ENCODE measurements around the gene IRAK3.
"Not testable (repeated sequence)": the region's sequence is repeated elsewhere in the genome, so short reads cannot be mapped to it uniquely, and the experiment has no call there.

IRAK3 gene

DNA sequence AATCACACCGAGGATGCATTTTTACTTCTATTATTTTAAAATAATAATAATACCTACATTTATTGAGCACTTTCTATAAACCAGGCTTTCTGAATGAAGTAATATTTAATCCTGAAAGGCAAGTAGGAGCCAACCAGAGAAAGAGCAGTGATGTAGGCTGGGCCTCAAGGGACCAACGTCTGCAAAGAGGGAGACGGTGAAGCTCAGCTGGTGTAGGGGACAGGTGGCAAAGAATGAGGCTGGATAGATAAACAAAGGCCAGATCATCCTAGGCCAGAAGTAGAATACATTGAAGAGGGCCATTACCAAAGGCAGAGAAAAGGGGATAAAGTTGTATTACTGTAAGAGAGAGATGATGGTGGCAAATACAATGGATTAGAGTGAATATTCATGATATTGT lies 18.4 kb upstream of the IRAK3 start:
- H3K4me1 ChIP-seq (ENCODE audit: low read depth, poor library complexity, severe bottlenecking), result peaks cover 13% of the 10 kb centered on the region
- H3K9ac ChIP-seq, result peak overlapping the region; percentile 91; the same call in 1 of the 2 replicates
- H2AFZ ChIP-seq (ENCODE audit: low read depth), result peak overlapping the region; percentile 69
- TF ChIP-seq CTCF (conservative IDR thresholded peaks at IDR 0.05; ENCODE audit: low read depth, low read length), result no peak
- no peak overlapping the region for H3K4me3 ChIP-seq (IDR thresholded peaks at IDR 0.05; ENCODE audit: insufficient read depth, low read depth, low read length)
- H3K79me2 ChIP-seq (ENCODE audit: insufficient read depth, low read depth), result peaks cover 34% of the 10 kb centered on the region
- H4K20me1 ChIP-seq (ENCODE audit: insufficient read depth), result no peaks in the 10 kb centered on the region
- H3K27me3 ChIP-seq (ENCODE audit: insufficient read depth, low read depth), result no peaks in the 10 kb centered on the region
- peak overlapping the region; percentile 95 for H3K27ac ChIP-seq
- H3K4me2 ChIP-seq, result peak overlapping the region; percentile 52
- no peaks in the 10 kb centered on the region for H3K36me3 ChIP-seq (ENCODE audit: insufficient read depth)

DNA sequence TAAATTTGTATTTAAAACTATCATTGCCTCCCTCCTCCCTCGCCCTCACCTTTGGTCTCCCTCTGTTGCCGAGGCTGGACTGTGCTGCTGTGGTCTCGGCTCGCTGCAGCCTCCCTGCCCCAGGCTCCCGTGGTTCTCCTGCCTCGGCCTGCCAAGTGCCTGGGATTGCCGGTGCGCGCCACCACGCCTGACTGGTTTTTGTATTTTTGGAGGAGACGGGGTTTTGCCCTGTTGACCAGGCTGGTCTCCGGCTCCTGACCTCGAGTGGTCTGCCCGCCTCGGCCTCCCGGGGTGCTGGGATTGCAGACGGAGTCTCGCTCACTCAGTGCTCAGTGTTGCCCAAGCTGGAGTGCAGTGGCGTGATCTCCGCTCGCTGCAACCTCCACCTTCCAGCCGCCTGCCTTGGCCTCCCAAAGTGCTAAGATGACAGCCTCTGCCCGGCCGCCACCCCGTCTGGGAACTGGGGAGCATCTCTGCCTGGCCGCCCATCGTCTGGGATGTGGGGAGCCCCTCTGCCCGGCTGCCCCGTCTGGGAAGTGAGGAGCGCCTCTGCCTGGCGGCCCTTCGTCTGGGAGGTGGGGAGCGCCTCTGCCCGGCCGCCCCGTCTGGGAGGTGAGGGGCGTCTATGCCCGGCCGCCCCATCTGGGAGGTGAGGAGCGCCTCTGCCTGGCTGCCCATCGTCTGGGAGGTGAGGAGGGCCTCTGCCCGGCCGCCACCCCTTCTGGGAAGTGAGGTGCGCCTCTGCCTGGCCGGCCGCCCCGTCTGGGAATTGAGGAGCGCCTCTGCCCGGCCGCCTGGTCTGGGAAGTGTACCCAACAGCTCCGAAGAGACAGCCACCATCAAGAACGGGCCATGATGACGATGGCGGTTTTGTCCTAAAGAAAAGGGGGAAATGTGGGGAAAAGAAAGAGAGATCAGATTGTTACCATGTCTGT lies 14.4 kb upstream of the IRAK3 start:
- not testable (repeated sequence) for H3K36me3 ChIP-seq (ENCODE audit: insufficient read depth); H3K27me3 ChIP-seq (ENCODE audit: insufficient read depth, low read depth); H3K4me3 ChIP-seq (IDR thresholded peaks at IDR 0.05; ENCODE audit: insufficient read depth, low read depth, low read length); H3K79me2 ChIP-seq (ENCODE audit: insufficient read depth, low read depth); H4K20me1 ChIP-seq (ENCODE audit: insufficient read depth); H3K27ac ChIP-seq; H3K9ac ChIP-seq; H3K4me1 ChIP-seq (ENCODE audit: low read depth, poor library complexity, severe bottlenecking); H2AFZ ChIP-seq (ENCODE audit: low read depth); H3K4me2 ChIP-seq

DNA sequence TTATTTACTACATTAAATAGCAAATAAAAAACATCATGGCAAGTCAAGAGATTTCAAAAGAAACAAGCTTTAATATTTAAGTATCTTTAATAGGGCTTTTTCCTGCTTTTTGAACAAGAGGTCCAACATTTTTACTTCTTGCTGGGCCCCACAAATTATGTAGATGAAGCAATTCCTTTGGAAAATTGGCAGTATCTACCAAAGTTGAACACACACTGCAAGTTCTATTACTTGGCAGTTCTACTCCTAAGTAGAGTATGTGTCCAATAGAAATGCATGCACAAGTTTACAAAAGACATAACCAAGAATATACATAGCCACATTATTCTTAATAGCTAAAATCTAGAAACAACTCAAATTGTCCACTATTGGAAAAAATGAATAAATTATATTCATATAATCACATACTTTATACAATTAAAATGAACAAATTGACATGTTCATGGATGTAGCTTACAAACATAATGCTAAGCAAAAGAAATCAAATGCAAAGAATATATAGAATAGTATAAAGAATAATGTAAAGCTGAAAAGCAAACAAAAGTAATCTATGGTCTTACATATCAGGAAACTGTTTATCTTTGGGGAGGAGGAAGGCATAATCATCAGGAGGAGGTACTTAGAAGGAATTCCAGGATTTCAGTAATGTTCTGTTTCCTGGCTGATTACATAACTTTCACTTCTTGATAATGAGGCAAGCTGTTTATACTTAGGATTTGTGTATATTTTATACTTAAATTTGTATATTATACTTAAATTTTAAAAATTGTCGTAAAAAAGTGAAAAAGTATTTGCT lies 12.7 kb upstream of the IRAK3 start:
- Histone ChIP-seq H3K4me2 (no peak overlapping the region), H4K20me1 (ENCODE audit: insufficient read depth) (no peaks in the 10 kb centered on the region), H3K27me3 (ENCODE audit: insufficient read depth, low read depth) (no peaks in the 10 kb centered on the region), H3K36me3 (ENCODE audit: insufficient read depth) (no peaks in the 10 kb centered on the region), H3K4me1 (ENCODE audit: low read depth, poor library complexity, severe bottlenecking) (no peaks in the 10 kb centered on the region), H3K4me3 (IDR thresholded peaks at IDR 0.05; ENCODE audit: insufficient read depth, low read depth, low read length) (no peak overlapping the region), H3K9ac (no peak overlapping the region), H2AFZ (ENCODE audit: low read depth) (no peak overlapping the region), H3K27ac (no peak overlapping the region), H3K79me2 (ENCODE audit: insufficient read depth, low read depth) (no peaks in the 10 kb centered on the region)
- no peak for TF ChIP-seq CTCF (conservative IDR thresholded peaks at IDR 0.05; ENCODE audit: low read depth, low read length)

DNA sequence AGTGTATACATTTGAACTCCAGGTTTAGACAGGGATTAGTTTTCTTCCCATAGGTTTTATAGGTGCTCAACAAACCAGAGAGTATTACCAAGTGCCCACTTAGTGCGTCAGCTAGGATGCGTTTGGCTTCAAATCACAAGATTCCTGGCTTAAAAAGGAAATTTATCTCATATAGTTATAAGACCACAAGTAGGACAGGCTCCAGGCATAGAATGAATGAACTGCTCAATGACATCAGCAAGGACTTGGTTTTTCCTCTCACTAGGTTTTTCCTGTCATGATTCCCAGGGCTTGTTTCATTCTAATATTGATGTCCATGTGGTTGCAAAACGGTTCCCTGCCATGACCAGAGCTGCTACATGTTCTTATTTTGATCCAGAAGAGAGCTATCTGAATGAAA lies 6.1 kb upstream of the IRAK3 start:
- no peak for TF ChIP-seq CTCF (conservative IDR thresholded peaks at IDR 0.05; ENCODE audit: low read depth, low read length)
- no peak overlapping the region for H2AFZ ChIP-seq (ENCODE audit: low read depth)
- H3K36me3 ChIP-seq (ENCODE audit: insufficient read depth), result no peaks in the 10 kb centered on the region
- no peak overlapping the region for H3K9ac ChIP-seq
- H4K20me1 ChIP-seq (ENCODE audit: insufficient read depth), result no peaks in the 10 kb centered on the region
- H3K4me2 ChIP-seq, result no peak overlapping the region
- H3K79me2 ChIP-seq (ENCODE audit: insufficient read depth, low read depth), result no peaks in the 10 kb centered on the region
- no peaks in the 10 kb centered on the region for H3K4me1 ChIP-seq (ENCODE audit: low read depth, poor library complexity, severe bottlenecking)
- H3K4me3 ChIP-seq (IDR thresholded peaks at IDR 0.05; ENCODE audit: insufficient read depth, low read depth, low read length), result no peak overlapping the region
- H3K27ac ChIP-seq, result no peak overlapping the region
- H3K27me3 ChIP-seq (ENCODE audit: insufficient read depth, low read depth), result no peaks in the 10 kb centered on the region

DNA sequence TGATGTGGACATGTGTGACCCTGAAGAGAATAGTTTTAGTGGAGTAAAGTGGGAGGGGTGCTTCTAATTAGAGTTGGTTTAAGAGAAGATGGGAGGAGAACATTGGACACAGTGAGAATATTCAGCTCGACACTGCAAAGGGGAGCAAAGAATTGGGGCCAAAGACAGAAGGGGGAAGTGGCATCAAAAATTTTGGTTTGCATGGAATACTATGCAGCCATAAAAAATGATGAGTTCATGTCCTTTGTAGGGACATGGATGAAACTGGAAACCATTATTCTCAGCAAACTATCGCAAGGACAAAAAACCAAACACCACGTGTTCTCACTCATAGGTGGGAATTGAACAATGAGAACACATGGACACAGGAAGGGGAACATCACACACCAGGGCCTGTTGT lies 4.2 kb upstream of the IRAK3 start:
- not testable (repeated sequence) for H3K9ac ChIP-seq; H3K4me2 ChIP-seq; H3K4me3 ChIP-seq (IDR thresholded peaks at IDR 0.05; ENCODE audit: insufficient read depth, low read depth, low read length); H3K27me3 ChIP-seq (ENCODE audit: insufficient read depth, low read depth); H3K4me1 ChIP-seq (ENCODE audit: low read depth, poor library complexity, severe bottlenecking); H3K27ac ChIP-seq; H2AFZ ChIP-seq (ENCODE audit: low read depth); H4K20me1 ChIP-seq (ENCODE audit: insufficient read depth); H3K79me2 ChIP-seq (ENCODE audit: insufficient read depth, low read depth); H3K36me3 ChIP-seq (ENCODE audit: insufficient read depth)

Data from KMS-11 (cell line).